HEK293 (cell line): Measurements from ENCODE around the gene SIRPA.

Experiments used
- CTCF ChIA-PET: fragments of 350-600 bp; formaldehyde crosslinking; extraction: SDS; loops from one replicate; lab custom pipeline; 2021; ENCODE audit warnings: antibody characterized with exemption; lab: Yijun Ruan, JAX
- POLR2A ChIA-PET: fragments of 300-600 bp; formaldehyde crosslinking; extraction: SDS; loops from one replicate; lab custom pipeline; 2020; ENCODE audit warnings: antibody characterized with exemption, inconsistent platforms; lab: Yijun Ruan, JAX
- H3K27ac ChIP-seq: fragments of 200-500 bp; sonication (Bioruptor generic); 2 replicates; pipeline ENCODE4 v1.5.1; 2014; ENCODE audit warnings: low read depth, low read length, control low read depth, inconsistent platforms; ENCODE audit errors: extremely low read depth
- H3K36me3 ChIP-seq, 2 experiments: fragments of 200-500 bp in 1 of 2; sonication (Bioruptor generic) in 1 of 2; 1 replicate in 1 of 2; 2 replicates in 1 of 2; pipeline ENCODE4 v1.5.1; 2014 to 2017; ENCODE audit warnings: inconsistent platforms in 2 of 2, low read length in 2 of 2; ENCODE audit not compliant: control insufficient read depth in 2 of 2, insufficient read depth in 1 of 2
- H3K4me1 ChIP-seq: fragments of 200-500 bp; sonication (Bioruptor generic); 2 replicates; pipeline ENCODE4 v1.5.1; 2014; ENCODE audit warnings: mild to moderate bottlenecking, low read length, inconsistent platforms; ENCODE audit not compliant: control insufficient read depth, insufficient read depth
- H3K4me3 ChIP-seq: 2 replicates; pipeline ENCODE4 v1.5.1; 2011; ENCODE audit warnings: low read depth, mild to moderate bottlenecking, control low read depth, low read length, moderate library complexity
- H3K9me3 ChIP-seq: fragments of 200-500 bp; sonication (Bioruptor generic); 2 replicates; pipeline ENCODE4 v1.5.1; 2014; ENCODE audit warnings: low read depth, low read length, inconsistent platforms; ENCODE audit not compliant: control insufficient read depth, insufficient read depth
- EGR2 ChIP-seq: fragments of 450-650 bp; formaldehyde crosslinking; IDR thresholded peaks from 2 replicates; pipeline ENCODE4 v1.5.1; 2016; ENCODE audit warnings: low read depth, missing biosample characterization, missing genetic modification characterization
- GLI2 ChIP-seq: fragments of 450-650 bp; formaldehyde crosslinking; IDR thresholded peaks from 2 replicates; pipeline ENCODE4; 2017; ENCODE audit warnings: missing biosample characterization, missing genetic modification characterization, low read depth, borderline replicate concordance
- IKZF3 ChIP-seq: fragments of 450-650 bp; IDR thresholded peaks from 2 replicates; pipeline ENCODE4 v1.5.0; 2018; ENCODE audit warnings: missing biosample characterization, mild to moderate bottlenecking, missing genetic modification characterization, moderate library complexity
- SCRT2 ChIP-seq: fragments of 450-650 bp; formaldehyde crosslinking; IDR thresholded peaks from 2 replicates; pipeline ENCODE4 v1.5.1; 2016; ENCODE audit warnings: missing biosample characterization, missing genetic modification characterization
- YY1 ChIP-seq: fragments of 450-650 bp; formaldehyde crosslinking; IDR thresholded peaks from 2 replicates; pipeline ENCODE4 v1.5.1; 2018; ENCODE audit warnings: missing biosample characterization, missing genetic modification characterization
- ZFHX2 ChIP-seq: fragments of 450-650 bp; formaldehyde crosslinking; conservative IDR thresholded peaks from 2 replicates; pipeline ENCODE4 v1.5.1; 2016; ENCODE audit warnings: missing biosample characterization, missing genetic modification characterization
- ZNF16 ChIP-seq: fragments of 450-650 bp; formaldehyde crosslinking; IDR thresholded peaks from 2 replicates; pipeline ENCODE4 v1.5.1; 2016; ENCODE audit warnings: low read depth, missing biosample characterization, missing genetic modification characterization
- ZNF266 ChIP-seq: fragments of 450-650 bp; formaldehyde crosslinking; IDR thresholded peaks from 2 replicates; pipeline ENCODE4 v1.5.1; 2016; ENCODE audit warnings: missing biosample characterization, missing genetic modification characterization, low read depth
- ZNF335 ChIP-seq: fragments of 450-650 bp; formaldehyde crosslinking; conservative IDR thresholded peaks from 2 replicates; pipeline ENCODE4 v1.5.1; 2016; ENCODE audit warnings: missing biosample characterization, missing genetic modification characterization
- ZNF366 ChIP-seq: fragments of 450-650 bp; formaldehyde crosslinking; conservative IDR thresholded peaks from 2 replicates; pipeline ENCODE4 v1.5.1; 2016; ENCODE audit warnings: missing biosample characterization, missing genetic modification characterization
- ZNF37A ChIP-seq: fragments of 450-650 bp; IDR thresholded peaks from 2 replicates; pipeline ENCODE4 v1.5.1; 2018; ENCODE audit warnings: missing biosample characterization, missing genetic modification characterization
- ZNF391 ChIP-seq: fragments of 450-650 bp; formaldehyde crosslinking; IDR thresholded peaks from 2 replicates; pipeline ENCODE4 v1.5.1; 2016; ENCODE audit warnings: low read depth, missing biosample characterization, missing genetic modification characterization, borderline replicate concordance
- ZNF404 ChIP-seq: fragments of 450-650 bp; formaldehyde crosslinking; IDR thresholded peaks from 2 replicates; pipeline ENCODE4 v1.5.1; 2017; ENCODE audit warnings: missing biosample characterization, missing genetic modification characterization
- ZNF561 ChIP-seq: fragments of 450-650 bp; IDR thresholded peaks from 2 replicates; pipeline ENCODE4 v1.5.1; 2018; ENCODE audit warnings: missing biosample characterization, missing genetic modification characterization, borderline replicate concordance
- ZNF585B ChIP-seq: fragments of 450-650 bp; formaldehyde crosslinking; IDR thresholded peaks from 2 replicates; pipeline ENCODE4 v1.5.1; 2016; ENCODE audit warnings: missing biosample characterization, missing genetic modification characterization
- ZNF596 ChIP-seq: fragments of 450-650 bp; IDR thresholded peaks from 2 replicates; pipeline ENCODE4 v1.5.0; 2018; ENCODE audit warnings: missing biosample characterization, mild to moderate bottlenecking, missing genetic modification characterization, moderate library complexity
- ZNF610 ChIP-seq: fragments of 450-650 bp; formaldehyde crosslinking; IDR thresholded peaks from 2 replicates; pipeline ENCODE4 v1.5.1; 2016; ENCODE audit warnings: missing biosample characterization, missing genetic modification characterization, borderline replicate concordance
- ZNF624 ChIP-seq: fragments of 450-650 bp; formaldehyde crosslinking; IDR thresholded peaks from 2 replicates; pipeline ENCODE4 v1.5.1; 2017; ENCODE audit warnings: missing biosample characterization, missing genetic modification characterization
- ZNF654 ChIP-seq: fragments of 450-650 bp; formaldehyde crosslinking; IDR thresholded peaks from 2 replicates; pipeline ENCODE4 v1.5.1; 2016; ENCODE audit warnings: low read depth, missing biosample characterization, missing genetic modification characterization
- ZNF660 ChIP-seq: fragments of 450-650 bp; IDR thresholded peaks from 2 replicates; pipeline ENCODE4 v1.5.1; 2018; ENCODE audit warnings: missing biosample characterization, mild to moderate bottlenecking, missing genetic modification characterization
- ZNF664 ChIP-seq: fragments of 450-650 bp; formaldehyde crosslinking; IDR thresholded peaks from 2 replicates; pipeline ENCODE4 v1.5.1; 2016; ENCODE audit warnings: missing biosample characterization, missing genetic modification characterization
- ZNF692 ChIP-seq: fragments of 450-650 bp; formaldehyde crosslinking; IDR thresholded peaks from 2 replicates; pipeline ENCODE4 v1.5.1; 2016; ENCODE audit warnings: missing biosample characterization, missing genetic modification characterization
- ZSCAN23 ChIP-seq: fragments of 450-650 bp; formaldehyde crosslinking; IDR thresholded peaks from 2 replicates; pipeline ENCODE4 v1.5.1; 2016; ENCODE audit warnings: missing biosample characterization, missing genetic modification characterization
- ZSCAN4 ChIP-seq: fragments of 450-650 bp; formaldehyde crosslinking; IDR thresholded peaks from 2 replicates; pipeline ENCODE4 v1.5.1; 2017; ENCODE audit warnings: missing biosample characterization, missing genetic modification characterization

Gene SIRPA

GRCh38 chr20:1882026-1882425, 13.2 kb upstream of the SIRPA start:
- ChIA-PET CTCF (no interaction called here), POLR2A (no interaction called here)
- TF ChIP-seq IKZF3 (tag by site-specific recombination) (no peak), ZNF585B (tag by site-specific recombination) (no peak), ZNF692 (tag by site-specific recombination) (no peak), ZNF391 (tag by site-specific recombination) (no peak), ZNF366 (tag by site-specific recombination) (no peak), ZNF664 (no peak), ZNF610 (tag by site-specific recombination) (no peak), GLI2 (no peak), YY1 (no peak), ZNF37A (no peak), ZNF335 (tag by site-specific recombination) (no peak), ZNF654 (no peak), ZNF561 (no peak), ZNF16 (tag by site-specific recombination) (no peak), ZNF596 (tag by site-specific recombination) (no peak)
- Histone ChIP-seq H3K36me3 (no peaks in the 10 kb centered on the region), H3K4me1 (0 out of 2 replicates have a peak, but pooled peaks cover 5% of the 10 kb centered on the region), H3K9me3 (no peaks in the 10 kb centered on the region), H3K27ac (no peak overlapping the region), H3K4me3 (no peak overlapping the region)

GRCh38 chr20:1883986-1884385, 11.2 kb upstream of the SIRPA start:
- H3K4me3 ChIP-seq, result no peak overlapping the region
- 0 out of 2 replicates have a peak, but pooled peaks cover 5% of the 10 kb centered on the region for H3K4me1 ChIP-seq
- H3K9me3 ChIP-seq, result no peaks in the 10 kb centered on the region
- CTCF ChIA-PET, result no interaction called here
- no peak overlapping the region for H3K27ac ChIP-seq
- TF ChIP-seq ZNF660 (tag by site-specific recombination) (no peak), ZNF624 (tag by site-specific recombination) (no peak), ZSCAN4 (tag by site-specific recombination) (no peak), EGR2 (0 out of 2 replicates have a peak, but pooled peaks have one; percentile 6), ZSCAN23 (tag by site-specific recombination) (no peak), ZNF266 (no peak), ZNF561 (no peak), ZFHX2 (tag by site-specific recombination) (peak; percentile 47; the same call in 1 of the 2 replicates)
- TF ChIP-seq, all 188 proteins: peak for 2
- H3K36me3 ChIP-seq, result no peaks in the 10 kb centered on the region
- POLR2A ChIA-PET, result no interaction called here

GRCh38 chr20:1885254-1885653, 10.0 kb upstream of the SIRPA start:
- TF ChIP-seq ZNF404 (tag by site-specific recombination) (no peak), SCRT2 (tag by site-specific recombination) (peak; percentile 63)
- ChIA-PET POLR2A (no interaction called here), CTCF (interaction anchor here (0.5 to 0.6 kb wide), 2 partner anchors 85 to 476 kb away, joined by 3 to 4 read pairs; no protein-coding TSS in a partner anchor)
- no peak overlapping the region for H3K4me3 ChIP-seq
- no peaks in the 10 kb centered on the region for H3K36me3 ChIP-seq
- H3K9me3 ChIP-seq, result no peaks in the 10 kb centered on the region
- no peak overlapping the region for H3K27ac ChIP-seq
- H3K4me1 ChIP-seq, result no peaks in the 10 kb centered on the region
